ENCODE results near the gene NRXN3. TPM values are rescaled to one million over a fixed set of nuclear protein-coding genes. Genes with fewer than 3 reads are reported as not detected.
"Not testable (repeated sequence)": the region's sequence is repeated elsewhere in the genome, so short reads cannot be mapped to it uniquely, and the experiment has no call there.

The NRXN3 gene
- total and polyA plus RNA-seq, 8 donors = 1.3 to 7.6 (median 1.5) TPM

GRCh38 chr14:78486621-78487020 lies 316.4 kb downstream of the NRXN3 start:
- H3K36me3 ChIP-seq = no peaks in the 10 kb centered on the region
- no peak overlapping the region for H3K27ac ChIP-seq
- no peak for DNase-seq
- no peaks in the 10 kb centered on the region for H3K4me1 ChIP-seq
- intact Hi-C loops (cut with DNase I) = no loop called here
- H3K27me3 ChIP-seq = no peaks in the 10 kb centered on the region
- no peak overlapping the region for H3K4me3 ChIP-seq
- no peaks in the 10 kb centered on the region for H3K9me3 ChIP-seq
- ATAC-seq = no peak
- no peak for TF ChIP-seq CTCF (IDR thresholded peaks at IDR 0.05)

- H3K36me3 ChIP-seq; H3K27me3 ChIP-seq; intact Hi-C loops (cut with DNase I); ATAC-seq; H3K9me3 ChIP-seq; DNase-seq; H3K27ac ChIP-seq; H3K4me3 ChIP-seq; H3K4me1 ChIP-seq: not testable (repeated sequence)
Measured at GRCh38 chr14:78487573-78487972, 317.4 kb downstream of the NRXN3 start.

GRCh38 chr14:78488938-78489337 lies 318.8 kb downstream of the NRXN3 start:
- intact Hi-C loops (cut with DNase I) = no loop called here
- no peak for ATAC-seq
- Histone ChIP-seq H3K4me3 (no peak overlapping the region), H3K27ac (no peak overlapping the region), H3K9me3 (no peaks in the 10 kb centered on the region), H3K27me3 (no peaks in the 10 kb centered on the region), H3K36me3 (no peaks in the 10 kb centered on the region), H3K4me1 (no peaks in the 10 kb centered on the region)
- no peak for TF ChIP-seq CTCF (IDR thresholded peaks at IDR 0.05)
- DNase-seq = no peak

GRCh38 chr14:78491048-78491447 lies 320.9 kb downstream of the NRXN3 start:
- no peak overlapping the region for H3K4me3 ChIP-seq
- no peaks in the 10 kb centered on the region for H3K4me1 ChIP-seq
- no peak for TF ChIP-seq CTCF (IDR thresholded peaks at IDR 0.05)
- no peaks in the 10 kb centered on the region for H3K9me3 ChIP-seq
- ATAC-seq (no peak), DNase-seq (no peak)
- intact Hi-C loops (cut with DNase I) = no loop called here
- H3K36me3 ChIP-seq = no peaks in the 10 kb centered on the region
- H3K27ac ChIP-seq = no peak overlapping the region
- H3K27me3 ChIP-seq = no peaks in the 10 kb centered on the region

- no peak for TF ChIP-seq CTCF (IDR thresholded peaks at IDR 0.05)
- no peak for DNase-seq
- intact Hi-C loops (cut with DNase I) = no loop called here
- ATAC-seq = no peak
- Histone ChIP-seq H3K9me3 (peaks cover 0 to 11% of the 10 kb centered on the region in 2 donors), H3K36me3 (no peaks in the 10 kb centered on the region), H3K27ac (no peak overlapping the region), H3K27me3 (no peaks in the 10 kb centered on the region), H3K4me1 (no peaks in the 10 kb centered on the region), H3K4me3 (no peak overlapping the region)
Measured at GRCh38 chr14:78498062-78498595, 328.0 kb downstream of the NRXN3 start.

- Histone ChIP-seq H3K27ac (no peak overlapping the region), H3K9me3 (peaks cover 0 to 11% of the 10 kb centered on the region in 2 donors), H3K36me3 (no peaks in the 10 kb centered on the region), H3K27me3 (no peaks in the 10 kb centered on the region), H3K4me3 (no peak overlapping the region), H3K4me1 (no peaks in the 10 kb centered on the region)
- DNase-seq (no peak), ATAC-seq (no peak)
- intact Hi-C loops (cut with DNase I) = no loop called here
- no peak for TF ChIP-seq CTCF (IDR thresholded peaks at IDR 0.05)
Measured at GRCh38 chr14:78501909-78502308, 331.7 kb downstream of the NRXN3 start.

All from left lung (tissue), 10 donors.